Testis (tissue), 3 donors: ENCODE data around the gene ATAD3C. TPM values are rescaled to one million over a fixed set of nuclear protein-coding genes. Genes with fewer than 3 reads are reported as not detected.

Experiments
- DNase-seq: peaks from one replicate; pipeline ENCODE4 v3.0.0-alpha.2; 2019
- H3K27ac ChIP-seq, 2 donors: fragments of 200-600 bp; sonication (generic); one replicate each; pipeline ENCODE4 v1.5.1; 2019
- H3K27me3 ChIP-seq: fragments of 200-600 bp; sonication (generic); one replicate; pipeline ENCODE4 v1.5.1; 2019
- H3K36me3 ChIP-seq: fragments of 200-600 bp; sonication (generic); one replicate; pipeline ENCODE4 v1.5.1; 2017; ENCODE audit warnings: low read depth; ENCODE audit errors: missing control alignments
- H3K4me1 ChIP-seq: fragments of 200-600 bp; sonication (generic); one replicate; pipeline ENCODE4 v1.5.1; 2019
- H3K4me3 ChIP-seq, 2 donors: fragments of 200-600 bp; sonication (generic); one replicate each; pipeline ENCODE4 v1.5.1; 2017 to 2019
- H3K9me3 ChIP-seq: fragments of 200-600 bp; sonication (generic); one replicate; pipeline ENCODE4 v1.5.1; 2017
- CTCF ChIP-seq, 3 experiments: fragments of 450-650 bp in 2 of 3; fragments of 200-600 bp in 1 of 3; sonication (generic) in 1 of 3; IDR thresholded peaks; one replicate each; pipeline ENCODE4 v1.5.1; 2016 to 2019; ENCODE audit warnings: antibody characterized with exemption in 3 of 3, mild to moderate bottlenecking in 2 of 3, moderate library complexity in 1 of 3
- POLR2A ChIP-seq: fragments of 450-650 bp; IDR thresholded peaks from one replicate; pipeline ENCODE4 v1.6.1; 2017; ENCODE audit warnings: antibody characterized with exemption, mild to moderate bottlenecking, moderate library complexity
- WGBS, 2 donors: methylation state at CpG; one replicate each; pipeline ENCODE4 v1.1.5; 2018; 5-methylcytosine and 5-hydroxymethylcytosine counted together
- intact Hi-C: fragments of 100-400 bp; cut with DNase I; formaldehyde crosslinking; loops from one replicate; pipeline ENCODE4 v1.15.1; 2023; ENCODE audit warnings: low total_unique reads
- polyA plus RNA-seq: library from polyadenylated mRNA; stranded (reverse); fragments of 350-450 nt; fragmentation: Illumina TruSeq; extraction: RNeasy Lipid Tissue Mini Kit (QIAGEN cat#74804); gene quantifications from one replicate; pipeline ENCODE4 v1.2.3, GENCODE V29; 2014; ENCODE audit warnings: low read depth, low replicate concordance; ENCODE audit not compliant: insufficient read depth
- total RNA-seq, 2 donors: library from RNA; depleted of rRNA; stranded (reverse); fragments of >200 nt; gene quantifications; one replicate each; pipeline ENCODE4 v1.2.3, GENCODE V29; 2016

The ATAD3C gene
- total and polyA plus RNA-seq, 3 donors from 2014 or later = 1.3 to 3.0 (median 1.5) TPM

- TF ChIP-seq CTCF (IDR thresholded peaks at IDR 0.05) = no peak
- Histone ChIP-seq H3K27me3 (no peaks in the 10 kb centered on the region), H3K9me3 (no peaks in the 10 kb centered on the region), H3K4me3 (no peak overlapping the region), H3K27ac (no peak overlapping the region), H3K36me3 (no peaks in the 10 kb centered on the region), H3K4me1 (peaks cover 21% of the 10 kb centered on the region)
- WGBS, 2 donors = 77 to 79% methylated on average over 24 to 29 of the region's 29 CpGs
- intact Hi-C loops = no loop called here
- DNase-seq = no peak
Measured at GRCh38 chr1:1422465-1423244, 26.8 kb upstream of the ATAD3C start.

- Histone ChIP-seq H3K4me3 (no peak overlapping the region), H3K36me3 (no peaks in the 10 kb centered on the region), H3K27me3 (no peaks in the 10 kb centered on the region), H3K27ac (no peak overlapping the region), H3K4me1 (peaks cover 20% of the 10 kb centered on the region), H3K9me3 (no peaks in the 10 kb centered on the region)
- TF ChIP-seq CTCF (IDR thresholded peaks at IDR 0.05) (no peak), POLR2A (no peak)
- no peak for DNase-seq
- WGBS, 2 donors = 93 to 94% methylated on average over 7 of the region's 7 CpGs
- intact Hi-C loops = no loop called here
Measured at GRCh38 chr1:1423245-1423597, 26.3 kb upstream of the ATAD3C start.

- DNase-seq = peak; percentile 75
- intact Hi-C loops = no loop called here
- Histone ChIP-seq H3K4me3 (no peak overlapping the region), H3K27ac (peak overlapping the region in 1 of 2 donors; percentile 83), H3K36me3 (no peaks in the 10 kb centered on the region), H3K9me3 (no peaks in the 10 kb centered on the region), H3K27me3 (no peaks in the 10 kb centered on the region), H3K4me1 (peaks cover 18% of the 10 kb centered on the region)
- 66 to 75% methylated on average over 15 of the region's 15 CpGs for WGBS, 2 donors
- TF ChIP-seq CTCF (IDR thresholded peaks at IDR 0.05) = no peak
- no peak for TF ChIP-seq POLR2A
Measured at GRCh38 chr1:1424707-1425106, 24.8 kb upstream of the ATAD3C start.

- H3K4me3 ChIP-seq = no peak overlapping the region
- peak overlapping the region in 1 of 2 donors; percentile 83 for H3K27ac ChIP-seq
- no peak for DNase-seq
- no peaks in the 10 kb centered on the region for H3K27me3 ChIP-seq
- H3K36me3 ChIP-seq = no peaks in the 10 kb centered on the region
- TF ChIP-seq CTCF (IDR thresholded peaks at IDR 0.05) = no peak
- H3K9me3 ChIP-seq = no peaks in the 10 kb centered on the region
- 82 to 86% methylated on average over 12 of the region's 12 CpGs for whole genome bisulfite sequencing, 2 donors
- intact Hi-C loops = no loop called here
- H3K4me1 ChIP-seq = peaks cover 24% of the 10 kb centered on the region
Measured at GRCh38 chr1:1425426-1425752, 24.1 kb upstream of the ATAD3C start.
